Esophagus muscularis mucosa (tissue), 4 donors: ENCODE measurements around the gene C1orf216. TPM values are rescaled to one million over a fixed set of nuclear protein-coding genes. Genes with fewer than 3 reads are reported as not detected.

Source experiments
- DNase-seq: peaks from one replicate; pipeline ENCODE4 v3.0.0-alpha.2; 2017; ENCODE audit errors: extremely low spot score
- H3K27ac ChIP-seq, 4 donors: fragments of 200-600 bp; sonication (generic); replicated peaks in 1 of 4; 1 replicate in 3 of 4; 2 replicates in 1 of 4; pipeline ENCODE4 v1.5.1; 2016 to 2019; ENCODE audit warnings: mild to moderate bottlenecking in 1 of 4
- H3K27me3 ChIP-seq, 4 donors: fragments of 200-600 bp; sonication (generic); one replicate each; pipeline versions ENCODE4 v1.5.1 to v1.6.0; 2016 to 2019
- H3K36me3 ChIP-seq, 4 donors: fragments of 200-600 bp; sonication (generic); one replicate each; pipeline ENCODE4 v1.5.1; 2016 to 2019
- H3K4me1 ChIP-seq, 4 donors: fragments of 200-600 bp; sonication (generic); one replicate each; pipeline ENCODE4 v1.5.1; 2016 to 2019
- H3K4me3 ChIP-seq, 4 donors: fragments of 200-600 bp; sonication (generic); 1 replicate in 2 of 4; 2 replicates in 2 of 4; pipeline ENCODE4 v1.5.1; 2016 to 2019; ENCODE audit warnings: mild to moderate bottlenecking in 4 of 4, moderate library complexity in 1 of 4
- H3K9me3 ChIP-seq, 4 donors: fragments of 200-600 bp; sonication (generic); 1 replicate in 3 of 4; 2 replicates in 1 of 4; pipeline ENCODE4 v1.5.1; 2016 to 2019
- EP300 ChIP-seq: sonication (generic); formaldehyde crosslinking; IDR thresholded peaks from one replicate; pipeline ENCODE4 v1.6.1; 2017; ENCODE audit warnings: antibody characterized with exemption
- POLR2A ChIP-seq: fragments of 450-650 bp; IDR thresholded peaks from one replicate; pipeline ENCODE4 v1.6.1; 2017; ENCODE audit warnings: antibody characterized with exemption, moderate library complexity, mild to moderate bottlenecking, low read depth
- POLR2AphosphoS5 ChIP-seq, 2 donors: sonication (generic); formaldehyde crosslinking; IDR thresholded peaks; one replicate each; pipeline ENCODE4 v1.6.1; 2017; ENCODE audit warnings: antibody characterized with exemption in 2 of 2
- WGBS: methylation state at CpG from one replicate; pipeline ENCODE4 v1.1.5; 2018; 5-methylcytosine and 5-hydroxymethylcytosine counted together
- intact Hi-C: fragments of 100-400 bp; cut with DNase I; formaldehyde crosslinking; loops from one replicate; pipeline ENCODE4 v1.15.1; 2023
- total RNA-seq, 4 donors: library from RNA; depleted of rRNA; stranded (reverse); fragments of >200 nt; gene quantifications; one replicate each; pipeline versions ENCODE4 v1.1.0 to v1.2.1, GENCODE V29; 2016
- TF ChIP-seq, protein P1 (sequence below), 3 experiments: fragments of 200-600 bp in 2 of 3; fragments of 450-650 bp in 1 of 3; sonication (generic) in 2 of 3; IDR thresholded peaks; one replicate each; pipeline ENCODE4 v1.5.1; 2017 to 2019; ENCODE audit warnings: antibody characterized with exemption in 3 of 3, mild to moderate bottlenecking in 2 of 3, moderate library complexity in 1 of 3

Gene C1orf216
- total RNA-seq, 4 donors from 2014 or later, result 20.5 to 33.2 (median 28.2) TPM

- H3K9me3 ChIP-seq, result no peaks in the 10 kb centered on the region
- TF ChIP-seq, protein P1, sequence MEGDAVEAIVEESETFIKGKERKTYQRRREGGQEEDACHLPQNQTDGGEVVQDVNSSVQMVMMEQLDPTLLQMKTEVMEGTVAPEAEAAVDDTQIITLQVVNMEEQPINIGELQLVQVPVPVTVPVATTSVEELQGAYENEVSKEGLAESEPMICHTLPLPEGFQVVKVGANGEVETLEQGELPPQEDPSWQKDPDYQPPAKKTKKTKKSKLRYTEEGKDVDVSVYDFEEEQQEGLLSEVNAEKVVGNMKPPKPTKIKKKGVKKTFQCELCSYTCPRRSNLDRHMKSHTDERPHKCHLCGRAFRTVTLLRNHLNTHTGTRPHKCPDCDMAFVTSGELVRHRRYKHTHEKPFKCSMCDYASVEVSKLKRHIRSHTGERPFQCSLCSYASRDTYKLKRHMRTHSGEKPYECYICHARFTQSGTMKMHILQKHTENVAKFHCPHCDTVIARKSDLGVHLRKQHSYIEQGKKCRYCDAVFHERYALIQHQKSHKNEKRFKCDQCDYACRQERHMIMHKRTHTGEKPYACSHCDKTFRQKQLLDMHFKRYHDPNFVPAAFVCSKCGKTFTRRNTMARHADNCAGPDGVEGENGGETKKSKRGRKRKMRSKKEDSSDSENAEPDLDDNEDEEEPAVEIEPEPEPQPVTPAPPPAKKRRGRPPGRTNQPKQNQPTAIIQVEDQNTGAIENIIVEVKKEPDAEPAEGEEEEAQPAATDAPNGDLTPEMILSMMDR (IDR thresholded peaks at IDR 0.05), result no peak
- TF ChIP-seq POLR2A (no peak), EP300 (no peak), POLR2AphosphoS5 (IDR thresholded peaks at IDR 0.05) (no peak)
- no peak for DNase-seq
- no peak overlapping the region for H3K4me3 ChIP-seq
- 94% methylated on average over 3 of the region's 3 CpGs for WGBS
- H3K4me1 ChIP-seq, result no peaks in the 10 kb centered on the region
- H3K27me3 ChIP-seq, result peaks cover 0 to 11% (median 0%) of the 10 kb centered on the region in 4 donors
- H3K27ac ChIP-seq, result no peak overlapping the region
- intact Hi-C loops, result no loop called here
- H3K36me3 ChIP-seq, result no peaks in the 10 kb centered on the region
These were observed 38.4 kb downstream of the C1orf216 start for GRCh38 chr1:35680271-35680670.

DNA sequence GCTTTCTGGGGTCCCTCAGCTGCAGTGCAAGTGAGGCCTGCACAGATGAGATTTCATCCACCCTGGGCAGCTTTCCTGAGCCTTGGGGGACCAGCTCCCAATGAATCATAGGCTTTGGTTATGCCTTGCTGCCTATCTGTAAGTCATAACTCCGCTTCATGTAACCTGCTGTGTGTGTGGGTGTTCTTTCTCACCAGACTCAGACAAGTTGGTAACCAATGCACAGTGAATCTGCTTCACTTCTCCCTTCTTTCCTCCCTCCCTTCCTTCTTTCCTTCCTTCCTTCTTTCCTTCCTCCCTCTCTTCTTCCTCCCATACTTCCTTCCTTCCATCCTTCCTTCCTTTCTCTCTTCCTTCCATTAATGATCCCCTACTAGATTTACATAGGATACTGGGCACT lies 42.9 kb downstream of the C1orf216 start:
- DNase-seq, result no peak
- intact Hi-C loops, result no loop called here
- Histone ChIP-seq H3K27ac (no peak overlapping the region), H3K9me3 (no peaks in the 10 kb centered on the region), H3K4me1 (no peaks in the 10 kb centered on the region), H3K27me3 (peaks cover 0 to 33% (median 1%) of the 10 kb centered on the region in 4 donors), H3K4me3 (no peak overlapping the region), H3K36me3 (no peaks in the 10 kb centered on the region)
- no peak for TF ChIP-seq POLR2AphosphoS5 (IDR thresholded peaks at IDR 0.05)
- TF ChIP-seq, protein P1 (IDR thresholded peaks at IDR 0.05), result no peak
- TF ChIP-seq POLR2A, result no peak
- no peak for TF ChIP-seq EP300
- WGBS, result 96% methylated on average over 1 of the region's 1 CpG

DNA sequence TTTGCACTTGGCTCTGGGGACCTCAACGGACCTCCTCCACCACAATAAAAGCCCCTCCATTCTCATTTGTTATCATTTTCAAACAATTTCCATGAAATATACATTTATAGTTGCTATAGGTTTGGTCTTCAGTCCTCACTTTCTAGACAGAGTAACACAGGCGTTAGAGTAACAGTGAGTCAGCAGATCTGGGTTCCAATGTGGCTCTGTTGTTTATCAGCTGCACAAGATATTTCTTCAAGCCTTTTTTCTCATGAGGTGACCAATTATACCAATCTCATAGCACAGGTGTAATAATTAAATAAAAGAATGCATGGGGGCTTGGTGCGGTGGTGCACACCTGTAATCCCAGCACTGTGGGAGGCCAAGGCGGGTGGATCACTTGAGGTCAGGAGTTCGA lies 44.6 kb downstream of the C1orf216 start:
- TF ChIP-seq EP300, result no peak
- no peak for TF ChIP-seq POLR2AphosphoS5 (IDR thresholded peaks at IDR 0.05)
- TF ChIP-seq POLR2A, result no peak
- TF ChIP-seq, protein P1 (IDR thresholded peaks at IDR 0.05), result no peak

DNA sequence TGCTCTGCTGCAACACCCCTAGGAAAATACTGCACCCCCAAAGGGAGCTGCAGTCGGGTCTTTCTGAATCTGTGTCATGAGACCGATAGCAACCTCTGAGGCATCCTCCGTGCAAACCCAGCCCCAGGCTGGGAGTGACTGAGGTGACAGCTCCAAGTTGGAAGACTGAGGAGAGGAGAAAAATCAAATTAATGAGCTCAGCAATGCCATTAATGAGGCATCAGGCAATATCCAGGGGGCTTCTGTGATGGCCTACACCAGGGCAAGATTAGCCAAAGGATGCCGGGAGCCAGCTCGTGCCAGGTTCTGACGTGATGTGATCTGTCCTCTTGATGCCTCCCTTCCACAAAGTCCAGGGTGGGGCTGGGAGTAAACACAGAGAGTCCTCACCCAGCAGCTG lies 46.6 kb downstream of the C1orf216 start:
- intact Hi-C loops, result no loop called here
- no peak overlapping the region for H3K27ac ChIP-seq
- no peaks in the 10 kb centered on the region for H3K36me3 ChIP-seq
- H3K4me1 ChIP-seq, result no peaks in the 10 kb centered on the region
- no peak for DNase-seq
- H3K27me3 ChIP-seq, result peaks cover 0 to 36% (median 1%) of the 10 kb centered on the region in 4 donors
- H3K9me3 ChIP-seq, result no peaks in the 10 kb centered on the region
- no peak overlapping the region for H3K4me3 ChIP-seq
- WGBS, result 79% methylated on average over 5 of the region's 6 CpGs
- TF ChIP-seq POLR2A, result no peak
- TF ChIP-seq, protein P1 (IDR thresholded peaks at IDR 0.05), result no peak
- no peak for TF ChIP-seq EP300
- TF ChIP-seq POLR2AphosphoS5 (IDR thresholded peaks at IDR 0.05), result no peak

More for the DNA sequence above, 44.6 kb downstream of the C1orf216 start:
- Histone ChIP-seq H3K36me3 (no peaks in the 10 kb centered on the region), H3K4me3 (no peak overlapping the region), H3K9me3 (no peaks in the 10 kb centered on the region), H3K27ac (no peak overlapping the region), H3K27me3 (peaks cover 0 to 30% (median 1%) of the 10 kb centered on the region in 4 donors), H3K4me1 (no peaks in the 10 kb centered on the region)
- DNase-seq, result no peak
- intact Hi-C loops, result no loop called here
- WGBS, result 81% methylated on average over 5 of the region's 5 CpGs

DNA sequence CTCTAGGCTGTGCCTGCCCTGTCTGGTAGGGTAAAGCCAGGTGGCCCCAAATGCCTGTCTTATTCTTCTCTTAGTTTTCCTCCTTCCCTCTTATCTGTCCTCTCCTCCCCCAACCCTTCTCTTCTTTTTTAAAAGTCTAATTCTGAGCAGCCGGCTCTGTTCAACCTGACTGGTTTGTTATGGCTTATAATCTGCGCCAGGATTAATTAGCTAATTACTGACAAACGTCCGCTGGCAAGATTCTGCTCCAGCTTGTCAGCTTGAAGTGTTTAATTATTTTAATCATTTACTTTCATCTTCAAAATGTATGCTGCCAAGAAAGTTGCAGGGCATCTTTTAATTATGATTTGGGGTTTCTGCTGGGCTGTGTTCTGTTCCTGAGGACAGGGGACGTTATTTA lies 50.2 kb downstream of the C1orf216 start:
- no peak for TF ChIP-seq POLR2A
- no peak for TF ChIP-seq POLR2AphosphoS5 (IDR thresholded peaks at IDR 0.05)
- TF ChIP-seq, protein P1 (IDR thresholded peaks at IDR 0.05), result no peak
- TF ChIP-seq EP300, result no peak
- WGBS, result 68% methylated on average over 5 of the region's 5 CpGs
- H3K4me3 ChIP-seq, result no peak overlapping the region
- H3K9me3 ChIP-seq, result no peaks in the 10 kb centered on the region
- no peaks in the 10 kb centered on the region for H3K36me3 ChIP-seq
- intact Hi-C loops, result no loop called here
- no peak overlapping the region for H3K27ac ChIP-seq
- no peak for DNase-seq
- peaks cover 0 to 58% (median 1%) of the 10 kb centered on the region in 4 donors for H3K27me3 ChIP-seq
- no peaks in the 10 kb centered on the region for H3K4me1 ChIP-seq
